Measurements from ENCODE around the gene SPATS2L. TPM values are rescaled to one million over a fixed set of nuclear protein-coding genes. Genes with fewer than 3 reads are reported as not detected.

SPATS2L gene
- total and polyA plus RNA-seq, 8 donors = 36.8 to 245 (median 80.7) TPM

DNA sequence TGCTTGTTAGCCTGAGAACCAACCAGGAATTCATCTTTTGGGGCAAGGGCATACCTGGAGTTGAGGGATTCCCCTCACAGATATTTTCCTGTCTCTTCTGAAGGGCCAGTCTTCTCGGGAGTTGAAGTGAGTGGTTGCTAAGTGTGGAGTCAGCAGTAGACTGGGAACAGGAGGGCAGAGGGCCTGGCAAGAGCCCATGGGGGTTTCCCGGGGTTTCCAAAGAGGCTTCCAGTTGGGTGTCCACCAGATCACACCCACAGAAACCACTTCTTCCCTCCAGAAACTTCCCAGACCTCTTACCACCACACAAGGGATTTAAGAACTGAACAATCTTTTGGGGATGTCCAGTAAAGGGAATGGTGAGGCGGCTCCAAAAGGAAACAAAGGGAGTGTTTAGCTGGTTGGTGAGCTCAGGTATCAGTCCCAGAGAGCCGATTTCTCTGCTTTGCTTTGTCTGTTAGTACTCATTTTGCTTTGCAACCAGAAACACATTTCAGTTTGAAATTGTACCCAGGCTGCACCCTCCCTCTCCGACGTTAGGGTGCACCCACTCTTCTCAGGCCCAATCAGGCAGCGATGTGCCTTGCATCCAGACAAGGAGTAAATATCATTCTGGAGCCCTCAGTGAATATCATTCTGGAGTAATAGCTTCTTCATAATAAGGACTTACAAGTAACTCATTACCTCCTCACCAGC is 47.5 kb upstream of the SPATS2L start:
- TF ChIP-seq, protein P1, sequence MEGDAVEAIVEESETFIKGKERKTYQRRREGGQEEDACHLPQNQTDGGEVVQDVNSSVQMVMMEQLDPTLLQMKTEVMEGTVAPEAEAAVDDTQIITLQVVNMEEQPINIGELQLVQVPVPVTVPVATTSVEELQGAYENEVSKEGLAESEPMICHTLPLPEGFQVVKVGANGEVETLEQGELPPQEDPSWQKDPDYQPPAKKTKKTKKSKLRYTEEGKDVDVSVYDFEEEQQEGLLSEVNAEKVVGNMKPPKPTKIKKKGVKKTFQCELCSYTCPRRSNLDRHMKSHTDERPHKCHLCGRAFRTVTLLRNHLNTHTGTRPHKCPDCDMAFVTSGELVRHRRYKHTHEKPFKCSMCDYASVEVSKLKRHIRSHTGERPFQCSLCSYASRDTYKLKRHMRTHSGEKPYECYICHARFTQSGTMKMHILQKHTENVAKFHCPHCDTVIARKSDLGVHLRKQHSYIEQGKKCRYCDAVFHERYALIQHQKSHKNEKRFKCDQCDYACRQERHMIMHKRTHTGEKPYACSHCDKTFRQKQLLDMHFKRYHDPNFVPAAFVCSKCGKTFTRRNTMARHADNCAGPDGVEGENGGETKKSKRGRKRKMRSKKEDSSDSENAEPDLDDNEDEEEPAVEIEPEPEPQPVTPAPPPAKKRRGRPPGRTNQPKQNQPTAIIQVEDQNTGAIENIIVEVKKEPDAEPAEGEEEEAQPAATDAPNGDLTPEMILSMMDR (IDR thresholded peaks at IDR 0.05) = no peak
- TF ChIP-seq EP300 (IDR thresholded peaks at IDR 0.05) (no peak), POLR2AphosphoS5 (IDR thresholded peaks at IDR 0.05) (no peak), POLR2A (IDR thresholded peaks at IDR 0.05) (no peak)
- Histone ChIP-seq H3K36me3 (no peaks in the 10 kb centered on the region), H3K27me3 (no peaks in the 10 kb centered on the region), H3K4me3 (no peak overlapping the region), H3K27ac (no peak overlapping the region), H3K4me1 (no peaks in the 10 kb centered on the region), H3K9me3 (no peaks in the 10 kb centered on the region)
- no peak for DNase-seq
- WGBS, 5 donors = 73 to 78% (median 75%) methylated on average over 7 of the region's 7 CpGs
- intact Hi-C loops (cut with DNase I; ENCODE audit: low total_unique reads) = no loop called here

DNA sequence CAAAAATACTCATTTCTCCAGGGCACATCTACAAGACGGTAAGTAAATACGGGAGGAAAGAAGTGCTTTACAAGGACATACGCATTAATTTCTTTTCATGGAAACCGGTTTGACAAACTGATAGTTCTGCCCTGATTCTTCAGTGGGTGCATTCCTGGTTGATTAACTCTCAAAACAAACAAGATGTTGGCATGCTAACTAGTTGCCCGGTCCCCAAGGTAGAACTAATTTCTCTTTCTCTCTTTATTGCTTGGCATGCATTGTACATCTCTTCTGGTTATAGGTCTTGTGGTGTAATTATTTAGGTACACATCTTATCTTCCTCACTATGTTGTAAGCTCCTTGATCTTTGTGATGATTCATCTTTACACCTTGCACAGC is 46.9 kb upstream of the SPATS2L start:
- no peaks in the 10 kb centered on the region for H3K27me3 ChIP-seq
- H3K4me3 ChIP-seq = no peak overlapping the region
- H3K36me3 ChIP-seq = no peaks in the 10 kb centered on the region
- TF ChIP-seq EP300 (IDR thresholded peaks at IDR 0.05) = no peak
- no peak for TF ChIP-seq POLR2A (IDR thresholded peaks at IDR 0.05)
- TF ChIP-seq POLR2AphosphoS5 (IDR thresholded peaks at IDR 0.05) = no peak
- TF ChIP-seq, protein P1 (IDR thresholded peaks at IDR 0.05) = no peak
- H3K4me1 ChIP-seq = no peaks in the 10 kb centered on the region
- intact Hi-C loops (cut with DNase I; ENCODE audit: low total_unique reads) = no loop called here
- no peaks in the 10 kb centered on the region for H3K9me3 ChIP-seq
- no peak for DNase-seq
- H3K27ac ChIP-seq = no peak overlapping the region
- WGBS, 5 donors = 44 to 67% (median 48%) methylated on average over 5 of the region's 5 CpGs

- intact Hi-C loops (cut with DNase I; ENCODE audit: low total_unique reads) = no loop called here
- H3K36me3 ChIP-seq = no peaks in the 10 kb centered on the region
- no peak for DNase-seq
- 91 to 99% (median 96%) methylated on average over 2 of the region's 2 CpGs for WGBS, 5 donors
- H3K9me3 ChIP-seq = no peaks in the 10 kb centered on the region
- no peaks in the 10 kb centered on the region for H3K4me1 ChIP-seq
- TF ChIP-seq POLR2AphosphoS5 (IDR thresholded peaks at IDR 0.05) (no peak), POLR2A (IDR thresholded peaks at IDR 0.05) (no peak), EP300 (IDR thresholded peaks at IDR 0.05) (no peak)
- TF ChIP-seq, protein P1 (IDR thresholded peaks at IDR 0.05) = no peak
- H3K4me3 ChIP-seq = no peak overlapping the region
- no peak overlapping the region for H3K27ac ChIP-seq
- no peaks in the 10 kb centered on the region for H3K27me3 ChIP-seq
Measured at GRCh38 chr2:200262047-200262446, 44.4 kb upstream of the SPATS2L start.

DNA sequence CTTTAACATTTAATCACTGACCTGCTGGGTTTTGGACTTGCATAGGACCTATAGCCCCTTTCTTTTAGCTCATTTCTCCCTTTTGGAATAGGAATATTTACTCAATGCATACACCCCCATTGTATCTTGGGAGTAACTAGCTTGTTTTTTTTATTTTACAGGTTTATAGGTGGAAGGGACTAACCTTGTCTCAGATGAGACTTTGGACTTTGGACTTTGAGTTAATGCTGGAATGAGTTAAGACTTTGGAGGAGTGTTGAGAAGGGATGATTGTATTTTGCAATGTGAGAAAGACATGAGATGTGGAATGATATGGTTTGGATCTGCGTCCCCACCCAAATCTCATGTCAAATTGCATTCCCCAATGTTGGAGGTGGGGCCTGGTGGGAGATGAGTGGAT is 43.2 kb upstream of the SPATS2L start:
- H3K27ac ChIP-seq = no peak overlapping the region
- intact Hi-C loops (cut with DNase I; ENCODE audit: low total_unique reads) = no loop called here
- TF ChIP-seq, protein P1 (IDR thresholded peaks at IDR 0.05) = no peak
- TF ChIP-seq POLR2AphosphoS5 (IDR thresholded peaks at IDR 0.05) = no peak
- no peak for TF ChIP-seq POLR2A (IDR thresholded peaks at IDR 0.05)
- no peak for TF ChIP-seq EP300 (IDR thresholded peaks at IDR 0.05)
- 86 to 100% (median 94%) methylated on average over 1 of the region's 1 CpG for WGBS, 5 donors
- H3K36me3 ChIP-seq = no peaks in the 10 kb centered on the region
- no peak overlapping the region for H3K4me3 ChIP-seq
- no peaks in the 10 kb centered on the region for H3K9me3 ChIP-seq
- no peak for DNase-seq
- H3K4me1 ChIP-seq = no peaks in the 10 kb centered on the region
- no peaks in the 10 kb centered on the region for H3K27me3 ChIP-seq
